PC-3 (cell line): ENCODE data around the gene SELP. TPM values are rescaled to one million over a fixed set of nuclear protein-coding genes. Genes with fewer than 3 reads are reported as not detected.

Experiments
- ATAC-seq: fragments of 200-7000 bp; cut with Tn5 transposase; 2 replicates; pipeline ENCODE4 v1.9.1; 2020; ENCODE audit warnings: mild to moderate bottlenecking, moderate library complexity
- BruUV-seq: library from RNA; stranded (reverse); fragments of 400-500 nt; replicated peaks from 2 replicates; lab custom pipeline; 2021; lab: Mats Ljungman, UMichigan
- CTCF ChIA-PET: fragments of 300-600 bp; sonication (Branson Sonifier 250); formaldehyde crosslinking; loops from one replicate; lab custom pipeline; 2022; ENCODE audit warnings: antibody characterized with exemption; lab: Charles Lee
- POLR2A ChIA-PET: fragments of 300-600 bp; sonication (Branson Sonifier 250); formaldehyde crosslinking; loops from one replicate; lab custom pipeline; 2022; ENCODE audit warnings: antibody characterized with exemption; ENCODE audit not compliant: unreplicated experiment; lab: Charles Lee
- DNase-seq: peaks from one replicate; pipeline ENCODE4 v3.0.0-alpha.2; 2015
- H2AFZ ChIP-seq: fragments of 300-600 bp; sonication (generic); 2 replicates; pipeline ENCODE4 v1.6.0; 2016; ENCODE audit warnings: antibody characterized with exemption, low read length
- H3F3A ChIP-seq: fragments of 300-600 bp; sonication (generic); one replicate; pipeline ENCODE4 v1.6.0; 2017; ENCODE audit warnings: antibody characterized with exemption, low read length, control low read depth, mild to moderate bottlenecking; ENCODE audit not compliant: unreplicated experiment
- H3K27ac ChIP-seq: fragments of 300-600 bp; sonication (generic); 2 replicates; pipeline ENCODE4 v1.5.1; 2016; ENCODE audit warnings: mild to moderate bottlenecking, low read length
- H3K27me3 ChIP-seq: fragments of 300-600 bp; sonication (generic); 2 replicates; pipeline ENCODE4 v1.6.1; 2016; ENCODE audit warnings: low read length, mixed read lengths
- H3K36me3 ChIP-seq: fragments of 300-600 bp; sonication (generic); 2 replicates; pipeline ENCODE4 v1.6.1; 2016; ENCODE audit warnings: low read depth, mixed run types, low read length, mixed read lengths
- H3K4me1 ChIP-seq: fragments of 300-600 bp; sonication (generic); 2 replicates; pipeline ENCODE4 v1.5.1; 2016; ENCODE audit warnings: low read length; ENCODE audit not compliant: insufficient read depth
- H3K4me2 ChIP-seq: fragments of 300-600 bp; sonication (generic); 2 replicates; pipeline ENCODE4 v1.6.0; 2016; ENCODE audit warnings: low read length
- H3K4me3 ChIP-seq: fragments of 300-600 bp; sonication (generic); 2 replicates; pipeline ENCODE4 v1.5.1; 2016; ENCODE audit warnings: mild to moderate bottlenecking, low read length, mixed read lengths
- H3K79me2 ChIP-seq: fragments of 300-600 bp; sonication (generic); 2 replicates; pipeline ENCODE4 v1.6.1; 2017; ENCODE audit warnings: low read length, mixed read lengths
- H3K9ac ChIP-seq: fragments of 300-600 bp; sonication (generic); 2 replicates; pipeline ENCODE4 v1.6.0; 2016; ENCODE audit warnings: mild to moderate bottlenecking, low read length
- H3K9me2 ChIP-seq: fragments of 300-600 bp; sonication (generic); replicated peaks from 2 replicates; pipeline ENCODE4 v1.6.1; 2016; ENCODE audit warnings: mixed run types, low read length, mixed read lengths
- H3K9me3 ChIP-seq: fragments of 300-600 bp; sonication (generic); 2 replicates; pipeline ENCODE4 v1.6.1; 2016; ENCODE audit warnings: low read length, mixed read lengths
- H4K20me1 ChIP-seq: fragments of 300-600 bp; sonication (generic); 2 replicates; pipeline ENCODE4 v1.6.1; 2016; ENCODE audit warnings: low read length, mixed read lengths
- CTCF ChIP-seq: fragments of 300-600 bp; sonication (generic); conservative IDR thresholded peaks from 2 replicates; pipeline ENCODE4 v1.5.1; 2017; ENCODE audit warnings: antibody characterized with exemption, low read depth, mild to moderate bottlenecking, low read length
- EZH2 ChIP-seq: fragments of 300-600 bp; sonication (generic); IDR thresholded peaks from one replicate; pipeline ENCODE4 v1.6.1; 2017; ENCODE audit warnings: antibody characterized with exemption, mild to moderate bottlenecking, low read length; ENCODE audit not compliant: unreplicated experiment
- EZH2phosphoT487 ChIP-seq: fragments of 300-600 bp; sonication (generic); IDR thresholded peaks from 2 replicates; pipeline ENCODE4 v1.6.1; 2018; ENCODE audit warnings: mild to moderate bottlenecking, antibody characterized with exemption, low read length, borderline replicate concordance
- intact Hi-C: fragments of 100-400 bp; cut with micrococcal nuclease; formaldehyde crosslinking; loops from 2 replicates; pipeline ENCODE4 v1.9.0; 2023
- total RNA-seq: library from RNA; depleted of rRNA; stranded (reverse); fragments of >200 nt; gene quantifications from 2 replicates; pipeline ENCODE4 v1.2.3, GENCODE V29; 2014

SELP gene
- total RNA-seq, 1 experiment from 2014 or later = not detected

DNA sequence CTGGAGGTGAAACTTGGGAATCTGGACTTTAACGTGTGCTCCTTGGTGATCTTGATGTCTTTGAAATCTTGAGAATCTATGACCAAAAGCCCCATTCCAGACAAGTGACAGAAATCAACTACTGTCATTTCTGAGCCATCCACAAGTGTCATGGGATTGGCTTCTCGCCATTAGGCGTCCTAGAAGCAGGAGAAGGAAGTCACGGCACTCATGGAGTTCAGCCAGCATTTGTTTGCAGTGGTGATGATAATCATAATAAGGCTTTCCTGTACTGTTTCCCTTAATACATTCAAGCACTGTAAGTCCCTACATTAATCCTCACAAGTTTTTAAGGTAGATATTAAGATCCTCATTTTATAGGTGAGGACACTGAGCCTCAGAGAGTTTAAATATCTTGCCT is 55.6 kb downstream of the SELP start:
- no peak for ATAC-seq

GRCh38 chr1:169572187-169572586 is 57.7 kb downstream of the SELP start:
- BruUV-seq = no TSS peak
- no peaks in the 10 kb centered on the region for H3F3A ChIP-seq
- CTCF ChIA-PET = interaction anchor here (1.0 kb wide), 1 partner anchor 14 kb away, joined by 3 read pairs; the partner anchor contains the start of gene F5
- peak overlapping the region; percentile 26 for H3K27ac ChIP-seq
- no peaks in the 10 kb centered on the region for H3K9me3 ChIP-seq
- no peaks in the 10 kb centered on the region for H3K27me3 ChIP-seq
- POLR2A ChIA-PET = no interaction called here
- no peak overlapping the region for H3K9ac ChIP-seq
- H3K9me2 ChIP-seq = no peaks in the 10 kb centered on the region
- H3K4me2 ChIP-seq = no peak overlapping the region
- no peaks in the 10 kb centered on the region for H3K36me3 ChIP-seq
- ATAC-seq = no peak; the same call in 1 of the 2 replicates
- no peaks in the 10 kb centered on the region for H4K20me1 ChIP-seq
- H3K4me1 ChIP-seq = peaks cover 45% of the 10 kb centered on the region
- H2AFZ ChIP-seq = no peak overlapping the region
- TF ChIP-seq EZH2phosphoT487 = no peak
- no peak for TF ChIP-seq EZH2
- DNase-seq = peak; percentile 66
- intact Hi-C loops = no loop called here
- H3K79me2 ChIP-seq = no peaks in the 10 kb centered on the region
- H3K4me3 ChIP-seq = no peak overlapping the region

More for the DNA sequence above, 55.6 kb downstream of the SELP start:
- H2AFZ ChIP-seq = no peak overlapping the region
- no peak overlapping the region for H3K27ac ChIP-seq
- peaks cover 34% of the 10 kb centered on the region for H3K4me1 ChIP-seq
- no peak overlapping the region for H3K9ac ChIP-seq
- DNase-seq = peak; percentile 27
- ChIA-PET POLR2A (no interaction called here), CTCF (no interaction called here)
- H3K9me2 ChIP-seq = no peaks in the 10 kb centered on the region
- no peaks in the 10 kb centered on the region for H3F3A ChIP-seq
- no peaks in the 10 kb centered on the region for H3K36me3 ChIP-seq
- H3K79me2 ChIP-seq = no peaks in the 10 kb centered on the region
- TF ChIP-seq CTCF (no peak), EZH2 (no peak), EZH2phosphoT487 (no peak)
- no TSS peak for BruUV-seq
- H3K4me2 ChIP-seq = no peak overlapping the region
- intact Hi-C loops = no loop called here
- no peaks in the 10 kb centered on the region for H4K20me1 ChIP-seq
- H3K27me3 ChIP-seq = 0 out of 2 replicates have a peak, but pooled peaks cover 4% of the 10 kb centered on the region
- no peaks in the 10 kb centered on the region for H3K9me3 ChIP-seq
- no peak overlapping the region for H3K4me3 ChIP-seq

DNA sequence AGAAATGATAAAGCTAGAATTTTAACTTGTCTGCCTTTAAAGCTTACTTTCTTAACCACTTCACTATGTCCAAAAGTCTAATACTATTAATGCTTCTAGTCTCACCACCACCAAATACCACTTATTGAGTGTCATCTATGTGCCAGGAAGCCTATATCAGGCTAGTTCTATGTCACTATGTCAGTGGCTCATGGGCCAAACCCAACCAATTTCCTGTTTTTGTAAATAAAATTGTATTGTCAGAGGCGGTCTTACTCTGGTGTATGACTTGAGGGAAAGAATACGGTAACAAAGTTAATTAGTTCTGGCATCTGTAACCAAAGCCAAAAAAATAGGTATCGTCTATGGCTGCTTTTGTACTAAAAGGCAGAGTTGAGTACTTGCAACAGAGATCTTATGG is 58.5 kb downstream of the SELP start:
- Histone ChIP-seq H3K27ac (peak overlapping the region; percentile 26), H3K79me2 (no peaks in the 10 kb centered on the region), H3K4me1 (peaks cover 46% of the 10 kb centered on the region), H3F3A (no peaks in the 10 kb centered on the region), H3K27me3 (no peaks in the 10 kb centered on the region), H3K9ac (no peak overlapping the region), H2AFZ (no peak overlapping the region), H3K36me3 (no peaks in the 10 kb centered on the region), H4K20me1 (no peaks in the 10 kb centered on the region), H3K4me3 (no peak overlapping the region), H3K4me2 (no peak overlapping the region), H3K9me3 (no peaks in the 10 kb centered on the region), H3K9me2 (no peaks in the 10 kb centered on the region)
- no peak for ATAC-seq
- DNase-seq = no peak
- TF ChIP-seq EZH2 (no peak), EZH2phosphoT487 (no peak), CTCF (no peak)
- BruUV-seq = no TSS peak
- intact Hi-C loops = no loop called here
- CTCF ChIA-PET = no interaction called here
- POLR2A ChIA-PET = no interaction called here
